ENCODE data around the gene PLA2G4B. TPM values are rescaled to one million over a fixed set of nuclear protein-coding genes. Genes with fewer than 3 reads are reported as not detected.

Gene PLA2G4B
- total and polyA plus RNA-seq, 7 donors, result 0.92 to 6.5 (median 3.4) TPM; not detected in 1

- Histone ChIP-seq H3K9me3 (no peaks in the 10 kb centered on the region), H3K36me3 (peaks cover 23 to 76% (median 48%) of the 10 kb centered on the region in 4 donors), H3K4me3 (no peak overlapping the region), H3K27me3 (no peaks in the 10 kb centered on the region), H3K27ac (no peak overlapping the region), H3K4me1 (peaks cover 0 to 7% (median 6%) of the 10 kb centered on the region in 4 donors)
- TF ChIP-seq EP300 (IDR thresholded peaks at IDR 0.05) (no peak), POLR2A (IDR thresholded peaks at IDR 0.05) (no peak), CTCF (IDR thresholded peaks at IDR 0.05) (no peak), POLR2AphosphoS5 (IDR thresholded peaks at IDR 0.05) (no peak)
- 87 to 95% methylated on average over 11 of the region's 11 CpGs for WGBS, 2 donors
- no peak for DNase-seq
- intact Hi-C loops (cut with DNase I), result no loop called here
Measured at GRCh38 chr15:41823502-41823901, 15.1 kb upstream of the PLA2G4B start.

DNA sequence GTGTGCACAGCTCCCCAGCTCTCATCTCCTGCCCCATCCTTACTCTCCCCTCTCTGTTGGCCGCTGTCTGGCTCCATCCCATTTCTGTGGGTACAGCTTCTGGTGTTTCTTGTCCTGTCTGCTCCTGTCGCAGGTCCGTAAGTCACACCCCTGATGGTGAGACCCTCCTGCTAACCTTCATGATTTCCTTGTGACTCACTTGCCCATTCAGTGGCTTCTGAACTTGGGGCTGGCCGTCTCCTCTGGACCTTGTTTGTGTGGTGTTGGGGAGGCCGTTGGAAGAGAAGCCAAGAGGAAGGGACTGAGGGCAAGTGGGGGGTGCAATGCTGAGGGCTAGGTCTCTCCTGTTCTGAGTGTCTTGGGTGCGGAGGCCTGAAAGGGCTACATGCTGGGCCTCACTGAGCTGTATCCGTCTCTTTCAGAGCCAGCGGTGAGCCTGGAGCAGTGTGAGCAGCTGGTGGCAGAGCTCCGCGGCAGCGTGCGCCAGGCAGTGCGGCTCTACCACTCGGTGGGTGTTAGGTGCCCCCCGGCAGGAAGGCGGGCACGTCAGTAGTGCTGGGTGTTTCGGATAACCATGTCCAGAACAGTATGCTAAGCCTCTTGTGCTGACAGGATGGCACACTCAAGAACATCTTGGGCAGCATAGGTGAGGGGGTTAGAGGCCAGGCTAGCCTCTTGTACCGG lies 14.4 kb upstream of the PLA2G4B start:
- no peak for DNase-seq
- no peaks in the 10 kb centered on the region for H3K9me3 ChIP-seq
- peaks cover 0 to 14% (median 13%) of the 10 kb centered on the region in 4 donors for H3K4me1 ChIP-seq
- no peak for TF ChIP-seq POLR2AphosphoS5 (IDR thresholded peaks at IDR 0.05)
- no peak for TF ChIP-seq EP300 (IDR thresholded peaks at IDR 0.05)
- TF ChIP-seq CTCF (IDR thresholded peaks at IDR 0.05), result no peak
- no peak for TF ChIP-seq POLR2A (IDR thresholded peaks at IDR 0.05)
- intact Hi-C loops (cut with DNase I), result no loop called here
- H3K27me3 ChIP-seq, result no peaks in the 10 kb centered on the region
- no peak overlapping the region for H3K4me3 ChIP-seq
- WGBS, 2 donors, result 94% methylated on average over 19 of the region's 19 CpGs
- H3K36me3 ChIP-seq, result peaks cover 19 to 69% (median 41%) of the 10 kb centered on the region in 4 donors
- H3K27ac ChIP-seq, result no peak overlapping the region

DNA sequence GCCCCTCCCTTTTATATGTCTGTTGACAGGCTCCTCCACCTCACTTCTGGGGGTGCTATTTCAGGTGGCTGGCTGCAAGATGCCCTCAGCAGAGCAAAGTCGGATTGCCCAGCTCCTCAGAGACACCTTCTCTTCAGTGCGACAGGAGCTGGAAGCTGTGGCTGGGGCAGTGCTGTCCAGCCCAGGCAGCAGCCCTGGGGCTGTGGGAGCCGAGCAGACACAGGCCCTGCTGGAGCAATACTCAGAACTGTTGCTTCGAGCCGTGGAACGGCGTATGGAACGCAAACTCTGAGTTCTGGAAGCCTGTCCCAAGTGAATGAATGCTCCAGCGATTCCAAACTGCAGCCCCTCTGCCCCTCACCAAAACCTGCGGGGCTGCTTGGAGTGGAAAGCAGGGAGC lies 13.5 kb upstream of the PLA2G4B start:
- TF ChIP-seq POLR2A (IDR thresholded peaks at IDR 0.05), result no peak
- intact Hi-C loops (cut with DNase I), result no loop called here
- Histone ChIP-seq H3K9me3 (no peaks in the 10 kb centered on the region), H3K4me1 (peaks cover 0 to 21% (median 18%) of the 10 kb centered on the region in 4 donors), H3K4me3 (no peak overlapping the region), H3K27me3 (no peaks in the 10 kb centered on the region), H3K36me3 (peaks cover 19 to 60% (median 33%) of the 10 kb centered on the region in 4 donors), H3K27ac (no peak overlapping the region)
- 93% methylated on average over 10 of the region's 10 CpGs for WGBS, 2 donors
- DNase-seq, result no peak

GRCh38 chr15:41825572-41826535 lies 12.8 kb upstream of the PLA2G4B start:
- Histone ChIP-seq H3K4me1 (peaks cover 0 to 21% (median 18%) of the 10 kb centered on the region in 4 donors), H3K27ac (no peak overlapping the region), H3K4me3 (no peak overlapping the region), H3K9me3 (no peaks in the 10 kb centered on the region), H3K27me3 (no peaks in the 10 kb centered on the region), H3K36me3 (peaks cover 18 to 52% (median 32%) of the 10 kb centered on the region in 4 donors)
- 83 to 87% methylated on average over 13 of the region's 13 CpGs for WGBS, 2 donors
- intact Hi-C loops (cut with DNase I), result no loop called here
- no peak for DNase-seq
- TF ChIP-seq EP300 (IDR thresholded peaks at IDR 0.05) (no peak), POLR2A (IDR thresholded peaks at IDR 0.05) (no peak), CTCF (IDR thresholded peaks at IDR 0.05) (no peak), POLR2AphosphoS5 (IDR thresholded peaks at IDR 0.05) (no peak)

Data from sigmoid colon (tissue), 7 donors.